Stimulated activated CD4-positive, alpha-beta T cell treated with anti-CD3 and anti-CD28 coated beads, Interleukin-2, amount 100 ng/mL, for 48 hours (primary cell): ENCODE measurements around the gene BCL7A.
"Not testable (repeated sequence)": the region's sequence is repeated elsewhere in the genome, so short reads cannot be mapped to it uniquely, and the experiment has no call there.

Experiments used
- DNase-seq, 2 donors: peaks; one replicate each; pipeline ENCODE4 v3.0.0-alpha.2; 2020

The BCL7A gene

DNA sequence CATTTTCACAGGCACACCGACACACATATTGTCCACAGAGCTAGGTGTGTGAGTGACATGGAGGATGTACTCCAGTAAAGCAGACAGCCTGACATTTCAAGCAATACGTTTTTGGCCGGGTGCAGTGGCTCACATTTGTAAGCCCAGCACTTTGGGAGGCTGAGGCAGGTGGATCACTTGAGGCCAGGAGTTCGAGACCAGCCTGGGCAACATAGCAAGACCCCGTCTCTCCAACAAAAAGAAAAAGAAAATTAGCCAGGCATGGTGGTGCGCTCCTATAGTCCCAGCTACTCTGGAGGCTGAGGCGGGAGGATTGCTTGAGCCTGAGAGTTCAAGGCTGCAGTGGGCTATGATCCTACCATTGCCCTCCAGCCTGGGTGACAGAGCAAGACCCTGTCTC, 34.7 kb downstream of the BCL7A start:
- DNase-seq = not testable (repeated sequence)

- DNase-seq = no peak
Observed at GRCh38 chr12:122057007-122057735, 35.5 kb downstream of the BCL7A start.

- DNase-seq = no peak
Observed at GRCh38 chr12:122057769-122058168, 36.1 kb downstream of the BCL7A start.

DNA sequence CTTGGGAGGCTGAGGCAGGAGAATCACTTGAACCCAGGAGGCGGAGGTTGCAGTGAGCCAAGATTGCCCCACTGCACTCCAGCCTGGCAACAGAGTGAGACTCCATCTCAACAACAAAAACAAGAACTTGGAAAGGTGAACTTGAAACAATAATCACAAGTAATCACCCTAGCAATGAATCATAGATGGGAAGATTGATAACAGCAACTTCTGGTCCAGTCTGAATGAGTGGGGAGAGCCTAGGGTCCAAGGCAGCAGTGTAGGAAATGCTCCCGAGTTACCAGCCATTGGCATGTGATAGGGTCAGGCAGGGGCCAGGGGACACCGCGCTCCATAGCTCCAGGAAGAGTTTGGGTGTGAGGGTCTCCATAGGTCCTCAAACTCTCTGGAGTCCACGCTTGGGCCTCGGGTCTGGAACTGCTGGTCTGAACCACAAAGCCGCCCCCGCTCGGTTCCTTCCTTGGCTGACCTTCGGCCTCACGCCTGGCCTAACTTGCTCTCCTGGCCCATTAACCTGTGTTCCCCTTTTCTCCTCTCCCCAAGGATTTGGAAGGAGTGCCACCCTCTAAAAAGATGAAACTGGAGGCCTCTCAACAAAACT, 37.0 kb downstream of the BCL7A start:
- no peak for DNase-seq

GRCh38 chr12:122059203-122059960, 37.7 kb downstream of the BCL7A start:
- no peak for DNase-seq

GRCh38 chr12:122060081-122060501, 38.4 kb downstream of the BCL7A start:
- no peak for DNase-seq

DNA sequence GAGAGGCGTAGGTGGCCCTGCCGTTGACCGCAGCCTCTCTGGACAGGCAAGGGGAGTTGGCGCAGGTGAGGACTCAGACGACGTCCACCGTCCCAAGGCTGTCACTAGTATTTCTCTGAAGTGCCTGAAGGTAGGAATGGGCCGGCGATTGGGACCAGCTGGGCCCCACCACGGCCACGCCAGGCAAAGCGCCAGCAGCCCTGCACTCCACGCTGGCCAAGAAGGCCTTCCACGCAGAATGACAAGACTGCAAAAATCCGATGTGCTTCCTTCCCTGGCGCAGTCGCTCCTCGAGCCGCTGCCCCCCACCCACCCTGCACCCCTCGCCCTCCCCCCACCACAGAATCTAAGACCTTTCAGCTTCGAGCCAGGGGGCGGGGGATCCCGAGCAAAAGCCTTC, 39.6 kb downstream of the BCL7A start:
- no peak for DNase-seq

DNA sequence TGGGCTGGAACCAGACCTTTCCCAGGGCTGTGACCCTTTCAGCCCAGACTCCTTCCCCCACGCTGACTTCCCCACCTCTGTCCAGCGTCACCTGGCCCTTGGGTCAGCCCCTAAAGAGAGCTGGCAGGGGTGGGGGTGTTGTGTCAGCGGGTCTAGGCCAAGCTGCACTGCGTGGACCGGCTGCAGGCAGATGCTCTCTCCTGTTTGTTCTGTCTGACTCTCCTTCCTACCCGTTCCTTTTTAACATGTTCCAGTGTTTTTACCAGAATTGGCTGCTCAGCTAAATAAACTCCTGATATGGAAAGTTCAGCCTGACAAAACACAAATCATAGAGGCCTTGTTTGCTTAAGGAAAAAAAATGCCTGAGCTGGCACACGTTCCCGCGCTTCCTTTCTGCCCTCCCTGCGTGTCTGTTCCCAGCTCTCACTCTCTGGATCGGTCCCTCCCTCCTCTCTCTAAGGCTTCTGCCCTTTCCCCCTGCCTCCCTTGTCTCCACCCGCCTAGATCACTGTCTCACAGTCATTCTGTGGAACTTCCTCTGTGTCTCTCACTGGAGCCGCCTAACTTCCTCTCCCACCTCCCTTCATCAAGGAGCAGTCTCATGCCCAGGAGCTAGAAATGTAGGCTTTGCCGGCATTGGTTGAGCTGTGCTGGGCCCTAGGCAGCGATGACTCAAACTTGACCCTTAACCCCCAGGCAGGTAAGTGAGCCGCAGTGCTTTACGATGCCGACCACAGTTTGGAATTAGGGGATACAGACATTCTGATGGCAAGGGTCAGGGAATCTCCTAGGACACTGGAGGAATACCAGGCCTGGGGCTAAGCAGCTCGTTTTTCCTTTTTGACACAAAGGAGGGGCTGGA, 41.4 kb downstream of the BCL7A start:
- no peak for DNase-seq

GRCh38 chr12:122063694-122064024, 42.0 kb downstream of the BCL7A start:
- no peak for DNase-seq

DNA sequence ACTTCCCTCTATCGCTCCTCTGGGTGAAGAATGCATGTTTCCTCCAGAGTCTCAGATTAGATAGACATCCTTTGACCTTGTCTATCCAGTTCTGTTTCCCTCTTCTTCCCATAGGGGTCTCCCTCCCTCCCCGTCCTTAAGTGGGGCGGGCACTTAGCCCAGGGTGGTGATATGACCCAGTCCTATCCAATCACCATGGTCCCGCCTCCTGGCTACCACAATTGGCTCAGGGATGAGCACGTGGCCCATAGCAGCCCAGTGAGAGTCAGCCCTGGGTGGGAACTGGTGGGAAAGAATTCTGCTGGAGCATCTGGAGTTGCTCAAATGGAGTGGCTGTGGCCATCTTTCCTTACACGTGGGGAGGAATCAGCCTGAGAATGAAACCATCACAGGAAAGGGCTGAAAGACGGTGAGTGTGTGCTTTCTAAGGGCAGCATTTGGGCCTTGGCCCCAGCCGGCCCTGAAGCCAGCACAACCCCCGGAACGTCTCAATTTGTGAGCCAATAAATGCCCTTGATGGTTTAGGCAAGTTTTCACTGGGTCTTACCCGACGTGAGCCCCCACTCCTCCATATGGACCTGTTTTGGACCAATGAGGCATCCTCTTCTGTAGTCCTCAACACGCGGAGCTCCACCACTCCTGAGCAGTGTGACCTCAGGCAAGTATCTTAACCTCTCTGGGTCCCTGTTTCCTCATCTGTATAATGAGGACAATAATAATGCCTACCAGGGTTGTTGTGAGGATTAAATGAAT, 42.5 kb downstream of the BCL7A start:
- peak in 1 of 2 donors; percentile 34 for DNase-seq

- DNase-seq = no peak
Observed at GRCh38 chr12:122064780-122065588, 43.3 kb downstream of the BCL7A start.

DNA sequence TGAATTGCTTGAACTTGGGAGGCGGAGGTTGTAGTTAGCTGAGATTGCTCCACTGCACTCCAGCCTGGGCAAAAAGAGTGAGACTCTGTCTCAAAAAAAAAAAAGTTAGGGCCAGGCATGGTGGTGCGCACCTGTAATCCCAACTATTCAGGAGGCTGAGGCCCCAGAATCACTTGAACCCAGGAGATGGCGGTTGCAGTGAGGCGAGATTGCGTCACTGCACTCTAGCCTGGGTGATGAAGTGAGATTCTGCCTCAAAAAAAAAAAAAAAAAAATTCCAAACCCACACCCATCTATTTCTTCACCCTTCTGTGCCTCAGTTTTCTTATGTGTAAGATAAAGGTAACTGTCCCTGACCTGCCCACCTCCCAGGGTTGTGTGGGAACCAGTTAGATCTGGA, 45.9 kb downstream of the BCL7A start:
- no peak for DNase-seq

DNA sequence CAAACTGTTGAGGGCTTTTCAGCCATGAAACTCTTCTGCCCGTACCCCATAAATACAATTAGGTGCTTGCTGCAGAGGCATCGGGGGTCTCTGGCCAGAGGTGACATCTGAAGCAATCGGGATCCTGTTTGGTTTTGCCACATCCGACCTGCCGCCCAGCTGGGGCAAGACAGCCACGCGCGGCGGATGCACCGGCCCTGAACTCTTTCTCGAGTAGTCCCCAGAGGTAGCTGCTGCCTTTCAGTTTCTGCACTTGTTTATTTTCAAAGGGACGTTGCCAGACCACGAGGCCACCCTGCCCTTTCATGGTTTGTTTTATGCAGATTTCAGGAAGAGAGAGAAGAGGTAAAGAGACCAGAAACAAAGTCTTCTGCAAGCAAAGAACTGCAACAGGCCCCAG, 46.3 kb downstream of the BCL7A start:
- DNase-seq = no peak

DNA sequence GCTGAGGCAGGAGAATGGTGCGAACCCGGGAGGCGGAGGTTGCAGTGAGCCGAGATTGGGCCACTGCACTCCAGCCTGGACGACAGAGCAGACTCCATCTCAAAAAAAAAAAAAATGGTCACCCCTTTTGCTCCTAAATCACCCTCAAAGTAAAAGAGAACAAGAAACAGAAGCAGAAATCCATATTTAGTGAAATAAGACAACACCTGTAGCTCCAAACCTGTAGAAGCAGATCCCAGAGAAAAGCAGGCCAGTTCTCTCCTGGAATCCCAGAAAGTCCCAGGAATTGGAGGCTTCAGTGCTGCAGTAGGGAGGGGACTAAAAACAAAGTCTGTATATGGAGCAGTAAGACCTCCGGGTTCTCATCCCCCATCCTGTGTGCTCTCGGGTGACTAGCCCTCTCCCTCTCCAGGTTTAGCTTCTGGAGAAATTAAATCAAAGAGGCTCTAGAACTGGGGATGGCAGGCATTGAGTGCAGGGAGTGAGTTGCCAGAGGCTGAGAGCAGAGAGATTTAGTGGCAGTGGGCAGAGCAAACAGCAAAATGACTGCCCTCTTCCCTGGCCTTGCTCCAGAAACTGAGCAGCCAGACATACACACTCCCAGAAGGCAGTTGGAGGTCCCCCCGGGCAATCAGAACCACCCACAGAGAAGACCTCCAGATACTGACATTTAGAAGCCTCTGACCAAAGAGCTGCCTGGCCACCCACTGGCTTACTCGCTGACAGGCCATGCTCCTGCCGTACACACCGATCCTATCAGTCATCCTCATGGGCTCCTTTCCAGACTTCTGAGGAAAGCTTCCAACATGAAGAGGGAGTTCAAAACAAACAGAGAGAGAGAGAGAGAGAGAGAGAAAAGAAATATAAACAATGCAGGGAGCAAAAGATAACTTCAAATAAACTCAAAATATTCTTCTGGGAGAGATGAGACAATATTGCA, 50.6 kb downstream of the BCL7A start:
- DNase-seq = no peak

- no peak for DNase-seq
Observed at GRCh38 chr12:122073815-122074214, 52.1 kb downstream of the BCL7A start.

DNA sequence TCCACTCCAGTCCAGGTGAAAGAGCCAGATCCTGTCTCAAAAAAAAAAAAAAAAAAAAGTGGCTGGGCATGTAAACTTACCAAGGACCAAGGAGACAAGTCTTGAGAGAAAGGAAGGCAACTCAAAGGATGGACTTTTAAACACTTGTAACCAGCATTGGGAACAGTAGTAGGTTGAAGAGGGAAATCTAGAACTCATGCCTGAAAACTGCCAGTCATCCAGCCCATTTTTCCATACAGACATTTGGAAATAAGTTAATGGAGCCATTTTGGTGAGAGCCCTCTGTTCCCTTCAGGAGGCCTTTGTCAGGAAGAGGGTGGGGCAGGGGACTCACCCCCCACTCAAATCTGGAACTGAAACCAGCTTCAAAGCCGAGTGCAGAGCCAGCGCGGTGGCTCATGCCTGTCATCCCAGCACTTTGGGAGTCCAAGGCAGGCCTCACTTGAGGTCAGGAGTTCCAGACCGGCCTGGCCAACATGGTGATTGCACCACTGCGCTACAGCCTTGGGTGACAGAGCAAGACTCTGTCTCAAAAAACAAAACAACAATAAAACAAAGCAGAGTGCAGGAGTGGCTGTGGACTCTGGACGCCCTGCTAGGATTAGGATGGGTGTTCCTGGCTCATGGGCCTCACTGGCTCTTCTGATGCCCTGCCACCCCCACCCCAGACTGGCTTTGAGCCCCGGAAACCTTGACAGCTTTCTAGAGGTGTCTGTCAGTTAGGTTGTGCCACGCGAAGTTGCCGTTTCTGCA, 55.2 kb downstream of the BCL7A start:
- no peak for DNase-seq

GRCh38 chr12:122078141-122079032, 56.7 kb downstream of the BCL7A start, which contains the start of gene MLXIP:
MLXIP (plus strand) TSS chr12:122078756; CDS start chr12:122078854, 98 bp downstream.
- peak; percentile 85 to 86 for DNase-seq

- peak; percentile 19 to 27 for DNase-seq
Observed at GRCh38 chr12:122079033-122079531, 57.4 kb downstream of the BCL7A start.
